OCI-LY7 (cell line): ENCODE measurements around the gene TYW1B. TPM values are rescaled to one million over a fixed set of nuclear protein-coding genes. Genes with fewer than 3 reads are reported as not detected.

Experiments
- BruUV-seq: library from RNA; stranded (reverse); fragments of 400-500 nt; replicated peaks from 2 replicates; lab custom pipeline; 2021; lab: Mats Ljungman, UMichigan
- CTCF ChIA-PET: fragments of 300-600 bp; sonication (Branson Sonifier 250); formaldehyde crosslinking; loops from one replicate; lab custom pipeline; 2022; ENCODE audit warnings: antibody characterized with exemption; ENCODE audit not compliant: unreplicated experiment; lab: Charles Lee
- POLR2A ChIA-PET: fragments of 300-600 bp; sonication (Branson Sonifier 250); formaldehyde crosslinking; loops from one replicate; lab custom pipeline; 2022; ENCODE audit warnings: antibody characterized with exemption; lab: Charles Lee
- DNase-seq: peaks from one replicate; pipeline ENCODE4 v3.0.0-alpha.2; 2015; ENCODE audit warnings: low spot score
- H2AFZ ChIP-seq: fragments of 200-600 bp; sonication (generic), shearing (Covaris generic); 2 replicates; pipeline ENCODE4 v1.6.1; 2014; ENCODE audit warnings: mild to moderate bottlenecking, antibody characterized with exemption, low read length, moderate library complexity
- H3K27ac ChIP-seq: fragments of 200-600 bp; sonication (generic); 2 replicates; pipeline ENCODE4 v1.5.1; 2014; ENCODE audit warnings: mixed run types, low read depth, mild to moderate bottlenecking, moderate library complexity, low read length, inconsistent platforms; ENCODE audit not compliant: poor library complexity, severe bottlenecking
- H3K36me3 ChIP-seq: fragments of 200-600 bp; sonication (generic); 2 replicates; pipeline ENCODE4 v1.6.1; 2014; ENCODE audit warnings: mild to moderate bottlenecking, antibody characterized with exemption, low read length, moderate library complexity, mixed read lengths; ENCODE audit not compliant: insufficient read depth
- H3K4me1 ChIP-seq: fragments of 200-600 bp; sonication (generic); 2 replicates; pipeline ENCODE4 v1.5.1; 2014; ENCODE audit warnings: mild to moderate bottlenecking, low read length; ENCODE audit not compliant: insufficient read depth, poor library complexity, severe bottlenecking
- H3K4me2 ChIP-seq: fragments of 200-600 bp; sonication (generic); 2 replicates; pipeline ENCODE4 v1.6.1; 2014; ENCODE audit warnings: mild to moderate bottlenecking, low read length
- H3K4me3 ChIP-seq: fragments of 200-600 bp; sonication (generic); 2 replicates; pipeline ENCODE4 v1.5.1; 2014; ENCODE audit warnings: mild to moderate bottlenecking, low read depth, low read length; ENCODE audit not compliant: poor library complexity, severe bottlenecking
- H3K79me2 ChIP-seq: fragments of 200-600 bp; sonication (generic); 2 replicates; pipeline ENCODE4 v1.6.1; 2016; ENCODE audit warnings: low read depth, mild to moderate bottlenecking, low read length, moderate library complexity, mixed read lengths; ENCODE audit not compliant: insufficient read depth
- H3K9me2 ChIP-seq: fragments of 200-600 bp; sonication (generic); 2 replicates; pipeline ENCODE4 v1.6.1; 2016; ENCODE audit warnings: mild to moderate bottlenecking, low read length, mixed read lengths; ENCODE audit not compliant: insufficient read depth
- H3K9me3 ChIP-seq: fragments of 200-600 bp; sonication (generic); 2 replicates; pipeline ENCODE4 v1.6.1; 2014; ENCODE audit warnings: mild to moderate bottlenecking, mixed run types, low read length, mixed read lengths
- H4K20me1 ChIP-seq: fragments of 200-600 bp; sonication (generic); 2 replicates; pipeline ENCODE4 v1.6.1; 2014; ENCODE audit warnings: mild to moderate bottlenecking, antibody characterized with exemption, low read length, moderate library complexity, mixed read lengths; ENCODE audit not compliant: insufficient read depth
- CTCF ChIP-seq: fragments of 200-600 bp; sonication (generic); conservative IDR thresholded peaks from 2 replicates; pipeline ENCODE4 v1.5.1; 2014; ENCODE audit warnings: mild to moderate bottlenecking, antibody characterized with exemption, low read length, moderate library complexity, mixed read lengths
- EZH2phosphoT487 ChIP-seq: fragments of 200-600 bp; sonication (generic); IDR thresholded peaks from 2 replicates; pipeline ENCODE4 v1.6.1; 2018; ENCODE audit warnings: low read depth, borderline replicate concordance, mild to moderate bottlenecking, mixed run types, antibody characterized with exemption, low read length, moderate library complexity, mixed read lengths
- intact Hi-C: fragments of 100-400 bp; cut with micrococcal nuclease; formaldehyde crosslinking; loops from one replicate; pipeline ENCODE4 v1.10.0; 2022; ENCODE audit not compliant: unreplicated experiment
- total RNA-seq, 2 experiments: library from RNA; depleted of rRNA in 1 of 2; stranded (reverse); fragments of >200 nt in 1 of 2; shearing (Covaris generic) in 1 of 2; gene quantifications; 2 replicates each; pipeline ENCODE4 v1.2.3, GENCODE V29; 2014 to 2022

Gene TYW1B
- total RNA-seq, 2 experiments from 2014 or later = 5.1 to 7.2 TPM

GRCh38 chr7:72540106-72540611 lies 287.8 kb downstream of the TYW1B start:
- H3K36me3 ChIP-seq = no peaks in the 10 kb centered on the region
- H3K9me3 ChIP-seq = no peaks in the 10 kb centered on the region
- CTCF ChIA-PET = no interaction called here
- TF ChIP-seq CTCF = no peak
- TF ChIP-seq EZH2phosphoT487 = no peak
- POLR2A ChIA-PET = no interaction called here
- H3K4me2 ChIP-seq = no peak overlapping the region
- H3K9me2 ChIP-seq = no peaks in the 10 kb centered on the region
- H3K79me2 ChIP-seq = no peaks in the 10 kb centered on the region
- H3K4me3 ChIP-seq = no peak overlapping the region
- H3K27ac ChIP-seq = no peak overlapping the region
- intact Hi-C loops = no loop called here
- DNase-seq = no peak
- no peaks in the 10 kb centered on the region for H3K4me1 ChIP-seq
- H4K20me1 ChIP-seq = no peaks in the 10 kb centered on the region
- BruUV-seq = no TSS peak
- H2AFZ ChIP-seq = no peak overlapping the region

DNA sequence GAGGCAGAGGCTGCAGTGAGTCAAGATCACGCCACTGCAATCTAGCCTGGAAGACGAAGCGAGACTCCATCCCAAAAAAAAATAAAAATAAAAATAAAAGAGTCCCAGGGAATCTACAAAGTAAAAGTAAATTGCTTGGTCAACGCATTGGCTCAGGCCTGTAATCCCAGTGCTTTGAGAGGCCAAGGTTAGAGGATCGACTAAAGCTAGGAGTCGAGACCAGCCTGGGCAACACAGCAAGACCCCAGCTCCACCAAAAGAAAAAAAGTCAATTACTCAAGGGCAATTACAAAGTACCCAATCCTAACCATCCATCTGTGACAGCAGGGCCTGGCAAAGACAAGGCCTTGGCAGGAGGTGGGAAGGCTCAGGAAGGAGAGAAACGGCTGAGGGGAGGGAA lies 288.3 kb downstream of the TYW1B start:
- no peaks in the 10 kb centered on the region for H3K36me3 ChIP-seq
- H3K4me3 ChIP-seq = no peak overlapping the region
- DNase-seq = no peak
- H3K27ac ChIP-seq = no peak overlapping the region
- H4K20me1 ChIP-seq = no peaks in the 10 kb centered on the region
- intact Hi-C loops = no loop called here
- no peaks in the 10 kb centered on the region for H3K9me3 ChIP-seq
- H3K79me2 ChIP-seq = no peaks in the 10 kb centered on the region
- H3K4me1 ChIP-seq = no peaks in the 10 kb centered on the region
- POLR2A ChIA-PET = no interaction called here
- no peak overlapping the region for H3K4me2 ChIP-seq
- no TSS peak for BruUV-seq
- CTCF ChIA-PET = no interaction called here
- H2AFZ ChIP-seq = no peak overlapping the region
- no peaks in the 10 kb centered on the region for H3K9me2 ChIP-seq
- TF ChIP-seq EZH2phosphoT487 (no peak), CTCF (no peak)

DNA sequence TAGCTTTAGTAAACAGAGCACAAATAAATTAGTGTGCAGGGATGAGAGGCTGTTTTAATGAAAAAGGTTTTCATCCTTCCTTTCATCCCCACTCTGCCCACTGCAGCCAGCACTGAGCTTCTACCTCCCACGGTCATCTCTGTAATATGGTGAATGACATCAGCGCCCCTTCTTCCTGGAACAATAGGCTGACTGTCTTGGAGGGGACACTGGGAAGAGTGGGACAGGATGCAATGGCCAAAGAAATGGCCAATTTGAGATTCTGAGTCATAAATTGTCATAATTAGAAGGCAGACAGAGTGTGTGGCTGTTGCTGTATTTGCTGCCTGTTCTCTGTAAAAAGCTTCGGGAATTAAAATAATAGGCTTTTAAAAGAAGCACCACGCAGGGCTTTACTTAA lies 289.1 kb downstream of the TYW1B start:
- no peak overlapping the region for H3K4me3 ChIP-seq
- no peak for TF ChIP-seq EZH2phosphoT487
- TF ChIP-seq CTCF = no peak
- no peak overlapping the region for H3K27ac ChIP-seq
- no peaks in the 10 kb centered on the region for H3K4me1 ChIP-seq
- H3K36me3 ChIP-seq = no peaks in the 10 kb centered on the region
- intact Hi-C loops = no loop called here
- no peak overlapping the region for H3K4me2 ChIP-seq
- no peak for DNase-seq
- POLR2A ChIA-PET = no interaction called here
- no TSS peak for BruUV-seq
- no peaks in the 10 kb centered on the region for H4K20me1 ChIP-seq
- H3K79me2 ChIP-seq = no peaks in the 10 kb centered on the region
- CTCF ChIA-PET = no interaction called here
- H3K9me2 ChIP-seq = no peaks in the 10 kb centered on the region
- H2AFZ ChIP-seq = no peak overlapping the region
- H3K9me3 ChIP-seq = no peaks in the 10 kb centered on the region
